Liver (tissue), 9 donors: ENCODE results near the gene RNF144A. TPM values are rescaled to one million over a fixed set of nuclear protein-coding genes. Genes with fewer than 3 reads are reported as not detected.

Experiments used
- DNase-seq: peaks from one replicate; pipeline ENCODE4 v3.0.0-alpha.2; 2017; ENCODE audit warnings: low spot score
- H3K27ac ChIP-seq, 2 donors: one replicate each; pipeline ENCODE4 v1.7.0; 2013; ENCODE audit warnings: inconsistent platforms in 2 of 2, low read length in 2 of 2, control low read depth in 1 of 2, low read depth in 1 of 2, mild to moderate bottlenecking in 1 of 2
- H3K27me3 ChIP-seq, 4 donors: one replicate each; pipeline versions ENCODE4 v1.6.1 to v1.7.0; 2013; ENCODE audit warnings: low read length in 3 of 4, inconsistent platforms in 1 of 4, mild to moderate bottlenecking in 1 of 4, moderate library complexity in 1 of 4; ENCODE audit not compliant: control insufficient read depth in 4 of 4, insufficient read depth in 4 of 4
- H3K36me3 ChIP-seq, 4 donors: one replicate each; pipeline versions ENCODE4 v1.6.1 to v1.7.0; 2013; ENCODE audit warnings: low read length in 3 of 4, mild to moderate bottlenecking in 3 of 4, low read depth in 1 of 4, moderate library complexity in 1 of 4; ENCODE audit not compliant: control insufficient read depth in 4 of 4, insufficient read depth in 3 of 4
- H3K4me1 ChIP-seq, 4 donors: one replicate each; pipeline versions ENCODE4 v1.6.1 to v1.7.0; 2013; ENCODE audit warnings: low read length in 3 of 4, mild to moderate bottlenecking in 3 of 4, moderate library complexity in 1 of 4; ENCODE audit not compliant: control insufficient read depth in 4 of 4, insufficient read depth in 4 of 4
- H3K4me3 ChIP-seq, 3 donors: one replicate each; pipeline versions ENCODE4 v1.6.1 to v1.7.0; 2013; ENCODE audit warnings: low read length in 3 of 3, control low read depth in 1 of 3, low read depth in 1 of 3, mild to moderate bottlenecking in 1 of 3
- H3K9ac ChIP-seq, 2 donors: one replicate each; pipeline ENCODE4 v1.7.0; 2013; ENCODE audit warnings: low read length in 2 of 2, mild to moderate bottlenecking in 2 of 2, moderate library complexity in 2 of 2, control low read depth in 1 of 2, low read depth in 1 of 2
- H3K9me3 ChIP-seq, 4 donors: one replicate each; pipeline versions ENCODE4 v1.6.1 to v1.7.0; 2013; ENCODE audit warnings: low read length in 3 of 4; ENCODE audit not compliant: control insufficient read depth in 4 of 4
- EGR1 ChIP-seq, 2 donors: IDR thresholded peaks; 2 replicates each; pipeline ENCODE4 v1.6.1; 2016 to 2018; ENCODE audit warnings: antibody characterized with exemption in 2 of 2, low read depth in 2 of 2
- FOXA1 ChIP-seq: IDR thresholded peaks from 2 replicates; pipeline ENCODE4 v1.6.1; 2016; ENCODE audit warnings: antibody characterized with exemption
- FOXA2 ChIP-seq: IDR thresholded peaks from 2 replicates; pipeline ENCODE4 v1.6.1; 2016; ENCODE audit warnings: antibody characterized with exemption
- GABPA ChIP-seq, 2 donors: IDR thresholded peaks in 1 of 2; conservative IDR thresholded peaks in 1 of 2; 2 replicates each; pipeline ENCODE4 v1.6.1; 2016; ENCODE audit warnings: antibody characterized with exemption in 2 of 2, mild to moderate bottlenecking in 1 of 2, moderate library complexity in 1 of 2
- HNF4A ChIP-seq, 2 donors: conservative IDR thresholded peaks; 2 replicates each; pipeline ENCODE4 v1.6.1; 2016; ENCODE audit warnings: antibody characterized with exemption in 2 of 2, mild to moderate bottlenecking in 2 of 2
- HNF4G ChIP-seq: IDR thresholded peaks from 2 replicates; pipeline ENCODE4 v1.6.1; 2016; ENCODE audit warnings: antibody characterized with exemption
- JUND ChIP-seq, 2 donors: IDR thresholded peaks; 2 replicates each; pipeline ENCODE4 v1.6.1; 2016; ENCODE audit warnings: antibody characterized with exemption in 2 of 2
- NR2F2 ChIP-seq: IDR thresholded peaks from 2 replicates; pipeline ENCODE4 v1.6.1; 2016; ENCODE audit warnings: antibody characterized with exemption
- RAD21 ChIP-seq, 2 donors: IDR thresholded peaks; 2 replicates each; pipeline ENCODE4 v1.6.1; 2016; ENCODE audit warnings: antibody characterized with exemption in 2 of 2, mild to moderate bottlenecking in 2 of 2
- RXRA ChIP-seq, 2 donors: IDR thresholded peaks; 2 replicates each; pipeline ENCODE4 v1.6.1; 2017 to 2018; ENCODE audit warnings: antibody characterized with exemption in 2 of 2, mild to moderate bottlenecking in 1 of 2
- SP1 ChIP-seq: IDR thresholded peaks from 2 replicates; pipeline ENCODE4 v1.6.1; 2018; ENCODE audit warnings: antibody characterized with exemption, mild to moderate bottlenecking
- TAF1 ChIP-seq: conservative IDR thresholded peaks from 2 replicates; pipeline ENCODE4 v1.6.1; 2016; ENCODE audit warnings: antibody characterized with exemption, mild to moderate bottlenecking
- YY1 ChIP-seq: IDR thresholded peaks from 2 replicates; pipeline ENCODE4 v1.6.1; 2016; ENCODE audit warnings: antibody characterized with exemption, mild to moderate bottlenecking
- ZBTB33 ChIP-seq: IDR thresholded peaks from 2 replicates; pipeline ENCODE4 v1.6.1; 2016; ENCODE audit warnings: antibody characterized with exemption
- WGBS: extraction: QIAGEN DNeasy Blood & Tissue Kit; methylation state at CpG from one replicate; pipeline ENCODE4 v1.1.7; 2013; 5-methylcytosine and 5-hydroxymethylcytosine counted together
- polyA plus RNA-seq, 2 donors: library from polyadenylated mRNA; stranded (reverse) in 1 of 2; unstranded in 1 of 2; fragments of 200-250 nt in 1 of 2; fragments of >200 nt in 1 of 2; fragmentation: Nextera tagmentation in 1 of 2; extraction: Ambion mirVana in 1 of 2; gene quantifications; one replicate each; pipeline versions ENCODE4 v1.2.1 to v1.2.3, GENCODE V29; 2013 to 2015
- total RNA-seq, 2 donors: library from RNA; depleted of rRNA; stranded (reverse); fragments of >200 nt; gene quantifications; one replicate each; pipeline ENCODE4 v1.2.3, GENCODE V29; 2014
- TF ChIP-seq, protein P1 (sequence below): IDR thresholded peaks from 2 replicates; pipeline ENCODE4 v1.6.1; 2016; ENCODE audit warnings: antibody characterized with exemption
- TF ChIP-seq, protein P2 (sequence below): IDR thresholded peaks from 2 replicates; pipeline ENCODE4 v1.6.1; 2016; ENCODE audit warnings: antibody characterized with exemption
- TF ChIP-seq, protein P3 (sequence below): fragments of 150-350 bp; IDR thresholded peaks from 2 replicates; pipeline ENCODE4 v1.5.1; 2017; ENCODE audit warnings: improper control_type of control experiment, low read depth, low read length; ENCODE audit not compliant: missing input control
- donor health status: healthy.
- donor health status: healthy.
- donor health status: healthy.
- donor health status: healthy.
- donor health status: healthy.

Gene RNF144A
- total and polyA plus RNA-seq, 4 donors: 1.0 to 10.4 (median 2.3) TPM

DNA sequence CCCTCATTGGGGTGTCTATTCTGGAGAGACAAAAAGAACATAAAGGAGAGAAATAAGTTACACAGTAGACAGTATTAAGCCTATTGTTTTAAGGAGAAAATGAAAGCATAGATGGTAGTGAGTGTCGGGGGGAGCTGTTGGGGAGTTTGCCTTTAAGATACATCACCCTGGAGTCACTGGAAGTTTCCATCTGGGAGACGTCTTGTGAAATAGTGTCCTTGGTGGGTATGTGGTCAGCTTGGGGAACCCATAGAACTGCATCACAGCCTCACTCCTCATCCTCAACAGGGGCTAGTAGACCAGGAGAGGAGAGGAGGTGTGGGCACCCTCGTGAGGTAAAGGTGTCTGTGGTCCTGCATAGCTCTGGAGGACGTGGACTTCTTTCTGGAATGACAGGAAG is 60.6 kb downstream of the RNF144A start:
- DNase-seq: no peak
- Histone ChIP-seq H3K36me3 (no peaks in the 10 kb centered on the region), H3K27ac (no peak overlapping the region), H3K9me3 (no peaks in the 10 kb centered on the region), H3K4me1 (no peaks in the 10 kb centered on the region), H3K9ac (no peak overlapping the region), H3K4me3 (no peak overlapping the region), H3K27me3 (no peaks in the 10 kb centered on the region)
- 83% methylated on average over 4 of the region's 4 CpGs for WGBS
- TF ChIP-seq NR2F2 (no peak), RXRA (IDR thresholded peaks at IDR 0.05) (no peak), FOXA1 (no peak), SP1 (no peak), GABPA (IDR thresholded peaks at IDR 0.05 in 1 of 2, conservative IDR thresholded peaks at IDR 0.05 in 1 of 2) (no peak), YY1 (no peak), FOXA2 (no peak), JUND (IDR thresholded peaks at IDR 0.05) (no peak), HNF4G (no peak), RAD21 (IDR thresholded peaks at IDR 0.05) (no peak), HNF4A (conservative IDR thresholded peaks at IDR 0.05) (no peak), TAF1 (no peak), EGR1 (IDR thresholded peaks at IDR 0.05; ENCODE audit: low read depth in 2 of 2) (no peak), ZBTB33 (no peak)
- TF ChIP-seq, protein P1, sequence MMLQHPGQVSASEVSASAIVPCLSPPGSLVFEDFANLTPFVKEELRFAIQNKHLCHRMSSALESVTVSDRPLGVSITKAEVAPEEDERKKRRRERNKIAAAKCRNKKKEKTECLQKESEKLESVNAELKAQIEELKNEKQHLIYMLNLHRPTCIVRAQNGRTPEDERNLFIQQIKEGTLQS: no peak
- TF ChIP-seq, protein P2, sequence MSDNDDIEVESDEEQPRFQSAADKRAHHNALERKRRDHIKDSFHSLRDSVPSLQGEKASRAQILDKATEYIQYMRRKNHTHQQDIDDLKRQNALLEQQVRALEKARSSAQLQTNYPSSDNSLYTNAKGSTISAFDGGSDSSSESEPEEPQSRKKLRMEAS: no peak
- TF ChIP-seq, protein P3, sequence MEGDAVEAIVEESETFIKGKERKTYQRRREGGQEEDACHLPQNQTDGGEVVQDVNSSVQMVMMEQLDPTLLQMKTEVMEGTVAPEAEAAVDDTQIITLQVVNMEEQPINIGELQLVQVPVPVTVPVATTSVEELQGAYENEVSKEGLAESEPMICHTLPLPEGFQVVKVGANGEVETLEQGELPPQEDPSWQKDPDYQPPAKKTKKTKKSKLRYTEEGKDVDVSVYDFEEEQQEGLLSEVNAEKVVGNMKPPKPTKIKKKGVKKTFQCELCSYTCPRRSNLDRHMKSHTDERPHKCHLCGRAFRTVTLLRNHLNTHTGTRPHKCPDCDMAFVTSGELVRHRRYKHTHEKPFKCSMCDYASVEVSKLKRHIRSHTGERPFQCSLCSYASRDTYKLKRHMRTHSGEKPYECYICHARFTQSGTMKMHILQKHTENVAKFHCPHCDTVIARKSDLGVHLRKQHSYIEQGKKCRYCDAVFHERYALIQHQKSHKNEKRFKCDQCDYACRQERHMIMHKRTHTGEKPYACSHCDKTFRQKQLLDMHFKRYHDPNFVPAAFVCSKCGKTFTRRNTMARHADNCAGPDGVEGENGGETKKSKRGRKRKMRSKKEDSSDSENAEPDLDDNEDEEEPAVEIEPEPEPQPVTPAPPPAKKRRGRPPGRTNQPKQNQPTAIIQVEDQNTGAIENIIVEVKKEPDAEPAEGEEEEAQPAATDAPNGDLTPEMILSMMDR: no peak

DNA sequence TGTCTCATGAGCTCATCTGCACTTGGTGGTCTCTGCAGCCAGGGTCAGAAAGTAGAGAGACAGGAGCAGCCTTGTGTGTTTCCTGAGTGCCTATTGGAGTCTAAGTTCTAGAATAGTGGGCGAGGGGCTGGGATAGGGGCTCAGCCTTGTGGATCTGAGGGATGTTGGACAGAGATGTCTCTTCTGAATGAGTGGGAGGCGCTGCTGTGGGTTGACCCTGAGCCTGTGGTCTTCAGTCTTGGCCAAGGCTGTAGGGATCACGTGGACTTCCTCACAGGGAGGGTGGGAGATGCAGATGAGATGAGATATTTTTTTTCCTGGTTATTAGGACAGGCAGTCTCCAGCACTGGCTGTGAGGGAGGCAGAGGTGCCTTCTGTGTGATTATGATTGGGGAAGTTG is 61.8 kb downstream of the RNF144A start:
- Histone ChIP-seq H3K4me3 (no peak overlapping the region), H3K9ac (no peak overlapping the region), H3K4me1 (no peaks in the 10 kb centered on the region), H3K9me3 (no peaks in the 10 kb centered on the region), H3K36me3 (no peaks in the 10 kb centered on the region), H3K27me3 (no peaks in the 10 kb centered on the region), H3K27ac (no peak overlapping the region)
- 96% methylated on average over 3 of the region's 3 CpGs for WGBS
- TF ChIP-seq HNF4G (no peak), TAF1 (no peak), GABPA (IDR thresholded peaks at IDR 0.05 in 1 of 2, conservative IDR thresholded peaks at IDR 0.05 in 1 of 2) (no peak)
- no peak for DNase-seq
